ENCODE measurements around the gene SCGB1D4. TPM values are rescaled to one million over a fixed set of nuclear protein-coding genes. Genes with fewer than 3 reads are reported as not detected.
A peak's percentile ranks its signal among the peaks of the same experiment; 100 is the strongest.

The SCGB1D4 gene
- total RNA-seq, 1 donor from 2014 or later, result not detected

DNA sequence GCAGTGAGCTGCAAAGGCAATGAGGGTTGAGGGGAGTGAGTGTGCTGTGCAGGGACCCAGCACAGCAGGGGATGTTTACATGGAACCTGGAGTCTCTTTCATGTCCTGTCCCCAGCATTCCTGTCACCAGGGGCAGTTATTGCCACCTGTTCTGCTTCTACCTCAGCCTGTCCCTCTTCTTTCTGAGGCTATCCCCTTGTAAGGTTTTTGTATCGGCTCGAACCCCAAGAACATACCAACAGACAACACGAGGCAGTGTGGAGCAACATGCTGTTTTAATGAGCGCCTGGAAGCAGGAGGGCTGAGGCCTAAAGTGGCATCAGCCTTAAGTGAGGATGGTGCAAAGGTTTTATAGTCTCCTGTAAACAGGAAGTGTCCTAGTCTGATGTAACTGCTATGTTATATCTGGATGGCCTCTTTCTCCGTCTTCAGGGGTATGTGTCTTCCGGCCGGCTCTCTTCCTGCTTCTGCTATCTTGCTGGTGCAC, 25.0 kb downstream of the SCGB1D4 start:
- DNase-seq (ENCODE audit: low read depth), result no peak

DNA sequence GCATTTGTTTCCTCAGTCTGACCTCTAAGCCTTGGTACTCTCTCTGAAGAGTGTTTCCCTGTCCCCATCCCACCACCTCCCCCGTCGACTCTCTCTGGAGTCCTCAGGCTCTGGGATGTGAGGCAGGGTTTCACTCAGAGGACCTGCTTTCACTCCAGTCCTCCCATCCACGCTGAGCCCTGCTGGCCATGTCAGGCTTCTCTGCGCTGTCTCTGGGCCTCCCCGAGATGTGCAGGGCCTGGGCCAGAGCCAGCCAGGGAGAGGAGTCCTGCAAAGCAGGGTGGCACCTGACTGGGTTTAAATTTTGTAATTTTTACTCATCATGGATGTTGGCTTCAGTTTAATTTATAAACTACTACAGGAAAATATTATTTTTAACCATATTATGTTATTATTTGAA, 25.6 kb downstream of the SCGB1D4 start:
- DNase-seq (ENCODE audit: low read depth), result no peak

DNA sequence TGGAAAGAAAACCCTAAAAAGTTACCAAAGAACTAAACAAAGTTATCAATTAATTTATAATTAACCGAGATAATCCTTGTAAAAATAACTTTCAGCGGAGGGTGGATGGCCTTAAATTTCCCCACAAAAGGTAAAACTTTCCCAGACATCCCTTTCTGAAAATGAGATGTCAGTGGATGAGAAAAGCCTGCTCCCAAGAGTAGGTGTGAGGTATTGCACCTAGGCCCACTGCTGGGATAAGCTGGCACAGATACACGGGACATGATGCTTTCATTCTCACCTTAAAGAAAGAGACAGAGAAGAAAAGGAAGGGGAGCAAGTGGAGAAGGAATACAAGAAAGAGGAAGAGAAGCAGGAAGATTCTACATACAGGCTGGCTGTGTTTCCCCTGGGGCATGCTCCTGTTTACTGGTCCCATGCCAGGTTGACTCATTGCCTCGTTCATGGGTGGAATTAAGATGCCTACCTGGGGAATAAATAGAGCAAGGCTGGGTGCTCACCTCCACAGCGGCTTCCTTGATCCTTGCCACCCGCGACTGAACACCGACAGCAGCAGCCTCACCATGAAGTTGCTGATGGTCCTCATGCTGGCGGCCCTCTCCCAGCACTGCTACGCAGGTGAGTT, 29.1 kb downstream of the SCGB1D4 start, which contains the start of gene SCGB2A2:
SCGB2A2 (plus strand) TSS at position 505 of the 625 bp plus-strand sequence; CDS start at position 564, 59 bp downstream.
- peak; percentile 13 for DNase-seq (ENCODE audit: low read depth)

DNA sequence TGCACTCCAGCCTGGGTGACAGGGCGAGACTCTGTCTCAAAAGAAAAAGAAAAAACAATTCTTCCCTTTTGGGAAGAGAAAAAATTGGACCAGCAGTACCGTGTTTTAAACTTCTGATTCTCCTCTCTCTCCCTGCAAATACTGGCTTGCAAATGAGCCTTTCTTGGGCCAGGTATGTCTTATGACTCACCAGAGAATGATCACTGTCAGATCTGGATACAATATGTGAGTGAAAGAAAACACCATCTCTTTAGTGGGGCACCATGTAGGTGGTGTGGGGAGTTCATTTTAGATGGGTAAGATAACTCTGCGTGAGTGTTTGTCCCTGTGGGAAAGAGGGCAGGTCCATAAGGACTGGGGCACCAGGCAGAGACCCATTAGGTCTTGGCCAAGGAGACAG, 31.3 kb downstream of the SCGB1D4 start:
- DNase-seq (ENCODE audit: low read depth), result no peak

DNA sequence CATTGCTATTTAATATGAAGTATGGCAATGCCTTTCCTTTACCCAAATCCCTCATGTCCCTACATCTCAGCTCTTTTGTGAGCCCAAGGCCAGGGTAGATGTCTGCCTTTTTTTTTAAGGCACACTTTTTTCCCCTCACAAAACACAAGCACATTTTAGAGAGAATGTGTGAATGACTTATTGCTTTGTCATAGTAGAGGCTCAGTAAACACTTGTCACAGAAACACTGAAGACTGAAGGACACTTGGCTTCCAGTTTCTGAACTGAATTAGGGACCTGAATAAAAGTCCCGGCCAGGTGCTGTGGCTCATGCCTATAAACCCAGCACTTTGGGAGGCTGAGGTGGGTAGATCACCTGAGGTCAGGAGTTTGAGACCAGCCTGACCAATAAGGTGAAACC, 31.8 kb downstream of the SCGB1D4 start:
- no peak for DNase-seq (ENCODE audit: low read depth)

DNA sequence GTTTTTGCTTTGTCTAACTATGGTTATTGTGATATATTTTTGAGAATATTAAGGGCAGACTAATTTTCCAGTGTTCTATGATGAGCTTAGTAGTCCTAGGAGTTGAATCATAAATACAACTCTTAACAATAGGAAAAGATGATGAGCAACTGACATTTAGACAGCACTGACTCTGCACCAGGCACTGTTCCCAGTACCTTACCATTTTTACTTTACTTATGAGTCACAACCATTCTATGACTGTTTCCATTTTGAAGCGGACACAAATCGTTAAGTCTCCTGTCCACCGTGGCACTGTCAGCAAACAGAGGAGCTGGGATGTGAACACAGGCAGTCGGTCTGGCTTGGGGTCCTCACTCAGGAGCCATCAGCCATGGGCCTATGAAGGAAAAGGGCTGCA, 32.3 kb downstream of the SCGB1D4 start:
- peak; percentile 3 for DNase-seq (ENCODE audit: low read depth)

DNA sequence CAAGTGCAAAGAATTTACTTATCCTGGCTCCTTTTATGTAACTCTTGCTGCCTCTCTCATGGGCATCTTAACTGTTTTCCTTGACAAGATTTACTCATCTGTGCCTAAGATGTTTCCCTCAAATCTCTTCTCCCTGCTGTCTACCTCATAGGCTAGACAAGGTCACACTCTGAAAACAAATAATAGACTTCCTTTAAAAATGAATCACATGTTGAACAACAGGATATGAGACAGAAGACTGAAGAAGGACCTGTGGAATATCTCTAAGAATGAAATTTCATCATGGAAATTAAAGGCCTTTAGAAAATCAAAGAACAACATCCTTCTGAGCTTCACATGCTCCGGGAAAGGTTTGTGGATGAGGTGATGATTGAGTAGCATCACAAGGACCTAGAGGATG, 34.9 kb downstream of the SCGB1D4 start:
- DNase-seq (ENCODE audit: low read depth), result no peak

DNA sequence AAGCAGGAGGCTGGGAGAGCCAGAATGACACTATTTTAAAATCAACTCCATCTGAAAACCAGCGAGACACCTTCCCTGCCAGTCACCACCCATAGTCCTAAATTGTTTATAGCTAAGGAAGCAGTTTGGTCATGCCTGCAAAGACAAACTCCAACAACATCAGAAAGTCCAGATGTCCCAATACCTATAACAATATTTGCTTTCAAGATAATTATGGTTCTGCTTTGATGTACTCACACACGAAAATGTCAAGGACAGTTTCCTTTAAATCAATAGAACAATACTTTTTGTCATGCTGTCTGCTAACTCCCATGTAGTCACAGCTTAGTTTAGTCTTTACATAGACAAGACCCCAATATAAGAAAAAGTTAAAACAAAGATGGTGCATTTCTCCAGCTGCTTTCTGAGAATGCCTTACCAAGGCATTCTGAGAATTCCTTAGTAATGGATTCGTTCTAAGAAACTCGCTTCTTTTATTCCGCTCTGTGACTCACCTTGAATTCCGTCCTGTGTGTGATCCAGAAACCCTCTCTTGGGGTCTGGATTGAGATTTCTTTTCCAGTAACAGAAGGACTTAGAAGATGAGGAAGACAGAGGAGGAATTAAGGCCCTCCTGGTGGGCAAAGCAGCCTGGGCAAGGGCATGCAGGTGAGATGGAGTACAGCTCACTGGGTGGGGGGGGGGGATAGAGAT, 38.5 kb downstream of the SCGB1D4 start:
- DNase-seq (ENCODE audit: low read depth), result no peak

DNA sequence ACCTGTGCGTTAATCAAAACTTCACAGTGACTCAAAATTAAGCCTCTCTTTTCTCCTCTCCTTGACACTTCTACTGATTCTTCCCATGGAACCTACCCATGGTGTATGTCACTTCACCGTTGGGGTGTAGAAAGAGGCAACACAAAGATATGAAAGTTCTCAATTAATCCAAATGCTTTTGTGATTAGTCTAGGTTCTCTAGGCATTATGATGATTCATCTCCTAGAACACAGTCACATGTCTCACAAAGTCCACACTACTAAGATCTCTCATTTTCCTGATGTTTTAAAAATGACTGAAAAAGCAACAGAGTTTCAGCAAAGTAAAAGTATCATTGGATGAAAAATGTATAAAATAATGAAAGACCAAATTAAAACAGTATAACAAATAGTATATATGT, 42.6 kb downstream of the SCGB1D4 start:
- DNase-seq (ENCODE audit: low read depth), result peak; percentile 13

DNA sequence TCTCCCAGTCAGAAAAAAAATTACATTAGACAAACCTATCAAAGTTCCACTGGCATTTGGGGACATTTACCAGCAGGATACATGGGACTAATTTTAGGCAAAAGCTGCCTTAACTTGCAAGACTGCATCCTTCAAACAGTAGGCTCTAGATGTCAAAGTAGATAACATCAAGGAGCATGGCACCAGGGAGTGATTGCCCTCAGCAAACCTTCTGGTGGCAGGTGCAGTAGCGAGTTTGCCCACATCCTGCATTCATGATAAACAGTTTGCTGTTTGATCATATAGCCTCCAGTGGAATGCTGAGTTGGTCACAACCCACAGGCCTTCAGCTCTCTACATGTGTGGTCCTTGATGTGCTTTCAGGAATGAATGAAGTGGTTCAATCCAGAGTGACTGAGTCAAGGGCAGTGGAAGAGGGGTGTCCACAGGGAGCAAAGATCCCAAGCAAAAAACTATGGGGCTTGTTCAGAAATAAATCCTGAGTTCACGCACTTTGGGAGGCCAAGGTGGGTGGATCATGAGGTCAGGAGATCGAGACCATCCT, 44.8 kb downstream of the SCGB1D4 start:
- no peak for DNase-seq (ENCODE audit: low read depth)

DNA sequence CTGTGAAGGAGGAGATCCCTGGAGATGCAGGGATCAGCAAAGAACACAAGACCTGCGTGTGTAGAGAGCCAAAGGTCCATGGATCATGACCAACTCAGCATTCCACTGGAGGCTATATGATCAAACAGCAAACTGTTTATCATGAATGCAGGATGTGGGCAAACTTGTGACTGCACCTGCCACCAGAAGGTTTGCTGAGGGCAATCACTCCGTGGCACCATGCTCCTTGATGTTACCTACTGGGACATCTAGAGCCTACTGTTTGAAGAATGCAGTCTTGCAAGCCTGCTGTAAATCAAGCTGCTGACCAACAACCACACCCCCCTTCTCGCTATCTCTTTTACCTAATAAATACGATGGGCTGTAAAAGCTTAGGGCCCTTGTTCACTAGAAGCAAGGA, 47.2 kb downstream of the SCGB1D4 start:
- DNase-seq (ENCODE audit: low read depth), result no peak

Other genes starting within 250 kb of the SCGB1D4 start
- gene INCENP, start 175.1 kb downstream of the SCGB1D4 start, total RNA-seq, result 10.9 and 13.0 TPM in 2 replicates
- not detected in 2 replicates for gene SCGB1D1, start 108.9 kb downstream of the SCGB1D4 start, total RNA-seq
- gene SCGB2A1, start 90.4 kb downstream of the SCGB1D4 start, total RNA-seq, result not detected in 2 replicates
- gene SCGB1D2, start 56.8 kb downstream of the SCGB1D4 start, total RNA-seq, result not detected in 2 replicates
- gene SCGB2A2, start 28.9 kb downstream of the SCGB1D4 start, total RNA-seq, result not detected in 2 replicates
- 11.6 and 63.3 TPM in 2 replicates for gene ASRGL1, start 38.4 kb upstream of the SCGB1D4 start, total RNA-seq
- not detected in 2 replicates for gene SCGB1A1, start 120.0 kb upstream of the SCGB1D4 start, total RNA-seq
- gene AHNAK, start 247.7 kb upstream of the SCGB1D4 start, total RNA-seq, result 409 and 1,601 TPM in 2 replicates

Data from renal cortical epithelial cell (primary cell).